Measurements from ENCODE around the gene TSPAN19. TPM values are rescaled to one million over a fixed set of nuclear protein-coding genes. Genes with fewer than 3 reads are reported as not detected.

TSPAN19 gene
- total RNA-seq, 1 experiment from 2014 or later, result not detected

DNA sequence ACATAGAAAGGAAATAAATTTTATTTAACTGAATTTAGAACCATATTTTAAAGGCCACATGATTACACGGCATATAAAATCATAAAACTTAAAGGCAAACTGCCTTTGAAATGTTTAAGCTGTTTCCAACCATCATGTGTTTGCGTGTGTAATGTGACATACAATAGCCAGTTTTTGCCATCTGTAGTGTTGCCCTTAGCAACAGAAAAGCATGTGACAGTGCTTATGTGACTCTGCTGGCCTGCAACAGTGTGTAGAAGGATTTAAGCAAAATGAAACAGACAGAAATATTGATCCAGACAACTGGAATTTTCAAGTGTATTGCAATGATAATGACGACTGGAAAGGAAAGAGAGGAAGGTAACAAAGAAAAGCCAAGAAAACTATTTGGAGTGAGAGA is 49.5 kb downstream of the TSPAN19 start:
- ATAC-seq (no peak), DNase-seq (ENCODE audit: low spot score) (no peak)
- ChIA-PET CTCF (no interaction called here), POLR2A (no interaction called here)
- Mint-ChIP-seq H3K4me3 (no peak overlapping the region), H3K36me3 (no peaks in the 10 kb centered on the region), H3K9me3 (no peaks in the 10 kb centered on the region), H3K27ac (no peak overlapping the region), H3K27me3 (ENCODE audit: low read depth) (no peaks in the 10 kb centered on the region), H3K4me1 (peaks cover 9% of the 10 kb centered on the region)
- TF ChIP-seq, protein P1, sequence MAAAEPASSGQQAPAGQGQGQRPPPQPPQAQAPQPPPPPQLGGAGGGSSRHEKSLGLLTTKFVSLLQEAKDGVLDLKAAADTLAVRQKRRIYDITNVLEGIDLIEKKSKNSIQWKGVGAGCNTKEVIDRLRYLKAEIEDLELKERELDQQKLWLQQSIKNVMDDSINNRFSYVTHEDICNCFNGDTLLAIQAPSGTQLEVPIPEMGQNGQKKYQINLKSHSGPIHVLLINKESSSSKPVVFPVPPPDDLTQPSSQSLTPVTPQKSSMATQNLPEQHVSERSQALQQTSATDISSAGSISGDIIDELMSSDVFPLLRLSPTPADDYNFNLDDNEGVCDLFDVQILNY (CRISPR knock-in tag; IDR thresholded peaks at IDR 0.05), result no peak
- TF ChIP-seq ZBTB21 (CRISPR knock-in tag; IDR thresholded peaks at IDR 0.05; ENCODE audit: borderline replicate concordance) (no peak), TP53 (CRISPR knock-in tag; IDR thresholded peaks at IDR 0.05) (no peak), GABPB1 (CRISPR knock-in tag; IDR thresholded peaks at IDR 0.05) (no peak), ESRRA (CRISPR knock-in tag; IDR thresholded peaks at IDR 0.05; ENCODE audit: borderline replicate concordance) (no peak), ZNF138 (CRISPR knock-in tag; conservative IDR thresholded peaks at IDR 0.05) (no peak), MXD4 (CRISPR knock-in tag; IDR thresholded peaks at IDR 0.05; ENCODE audit: borderline replicate concordance) (no peak), ZNF219 (CRISPR knock-in tag; IDR thresholded peaks at IDR 0.05; ENCODE audit: borderline replicate concordance) (no peak), ETV6 (CRISPR knock-in tag; IDR thresholded peaks at IDR 0.05) (no peak)
- TF ChIP-seq, protein P2, sequence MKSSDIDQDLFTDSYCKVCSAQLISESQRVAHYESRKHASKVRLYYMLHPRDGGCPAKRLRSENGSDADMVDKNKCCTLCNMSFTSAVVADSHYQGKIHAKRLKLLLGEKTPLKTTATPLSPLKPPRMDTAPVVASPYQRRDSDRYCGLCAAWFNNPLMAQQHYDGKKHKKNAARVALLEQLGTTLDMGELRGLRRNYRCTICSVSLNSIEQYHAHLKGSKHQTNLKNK (CRISPR knock-in tag; IDR thresholded peaks at IDR 0.05), result no peak
- TF ChIP-seq, protein P3, sequence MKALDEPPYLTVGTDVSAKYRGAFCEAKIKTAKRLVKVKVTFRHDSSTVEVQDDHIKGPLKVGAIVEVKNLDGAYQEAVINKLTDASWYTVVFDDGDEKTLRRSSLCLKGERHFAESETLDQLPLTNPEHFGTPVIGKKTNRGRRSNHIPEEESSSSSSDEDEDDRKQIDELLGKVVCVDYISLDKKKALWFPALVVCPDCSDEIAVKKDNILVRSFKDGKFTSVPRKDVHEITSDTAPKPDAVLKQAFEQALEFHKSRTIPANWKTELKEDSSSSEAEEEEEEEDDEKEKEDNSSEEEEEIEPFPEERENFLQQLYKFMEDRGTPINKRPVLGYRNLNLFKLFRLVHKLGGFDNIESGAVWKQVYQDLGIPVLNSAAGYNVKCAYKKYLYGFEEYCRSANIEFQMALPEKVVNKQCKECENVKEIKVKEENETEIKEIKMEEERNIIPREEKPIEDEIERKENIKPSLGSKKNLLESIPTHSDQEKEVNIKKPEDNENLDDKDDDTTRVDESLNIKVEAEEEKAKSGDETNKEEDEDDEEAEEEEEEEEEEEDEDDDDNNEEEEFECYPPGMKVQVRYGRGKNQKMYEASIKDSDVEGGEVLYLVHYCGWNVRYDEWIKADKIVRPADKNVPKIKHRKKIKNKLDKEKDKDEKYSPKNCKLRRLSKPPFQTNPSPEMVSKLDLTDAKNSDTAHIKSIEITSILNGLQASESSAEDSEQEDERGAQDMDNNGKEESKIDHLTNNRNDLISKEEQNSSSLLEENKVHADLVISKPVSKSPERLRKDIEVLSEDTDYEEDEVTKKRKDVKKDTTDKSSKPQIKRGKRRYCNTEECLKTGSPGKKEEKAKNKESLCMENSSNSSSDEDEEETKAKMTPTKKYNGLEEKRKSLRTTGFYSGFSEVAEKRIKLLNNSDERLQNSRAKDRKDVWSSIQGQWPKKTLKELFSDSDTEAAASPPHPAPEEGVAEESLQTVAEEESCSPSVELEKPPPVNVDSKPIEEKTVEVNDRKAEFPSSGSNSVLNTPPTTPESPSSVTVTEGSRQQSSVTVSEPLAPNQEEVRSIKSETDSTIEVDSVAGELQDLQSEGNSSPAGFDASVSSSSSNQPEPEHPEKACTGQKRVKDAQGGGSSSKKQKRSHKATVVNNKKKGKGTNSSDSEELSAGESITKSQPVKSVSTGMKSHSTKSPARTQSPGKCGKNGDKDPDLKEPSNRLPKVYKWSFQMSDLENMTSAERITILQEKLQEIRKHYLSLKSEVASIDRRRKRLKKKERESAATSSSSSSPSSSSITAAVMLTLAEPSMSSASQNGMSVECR (CRISPR knock-in tag; IDR thresholded peaks at IDR 0.05; ENCODE audit: borderline replicate concordance), result no peak

DNA sequence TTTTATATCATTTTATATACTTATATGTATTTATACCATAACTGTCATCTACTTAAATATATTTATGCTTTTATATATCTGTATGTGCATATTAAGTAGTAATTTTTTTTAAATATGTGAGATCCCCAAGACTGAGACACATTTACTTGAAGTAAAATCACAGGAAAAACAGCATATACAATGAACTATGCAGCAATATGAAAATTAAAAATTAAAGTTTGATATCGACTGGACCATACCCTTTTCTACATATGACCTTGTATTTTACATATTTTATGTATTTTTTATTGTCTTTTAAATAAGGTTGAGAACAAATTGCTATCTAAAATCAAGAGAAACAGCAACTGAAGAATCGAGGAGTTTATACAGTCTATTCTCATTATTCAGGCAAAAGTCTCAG is 50.0 kb downstream of the TSPAN19 start:
- no peaks in the 10 kb centered on the region for H3K36me3 Mint-ChIP-seq
- peaks cover 9% of the 10 kb centered on the region for H3K4me1 Mint-ChIP-seq
- ATAC-seq (no peak), DNase-seq (ENCODE audit: low spot score) (no peak)
- H3K4me3 Mint-ChIP-seq, result no peak overlapping the region
- H3K9me3 Mint-ChIP-seq, result no peaks in the 10 kb centered on the region
- POLR2A ChIA-PET, result no interaction called here
- CTCF ChIA-PET, result no interaction called here
- H3K27me3 Mint-ChIP-seq (ENCODE audit: low read depth), result no peaks in the 10 kb centered on the region
- H3K27ac Mint-ChIP-seq, result no peak overlapping the region
- TF ChIP-seq, protein P4, sequence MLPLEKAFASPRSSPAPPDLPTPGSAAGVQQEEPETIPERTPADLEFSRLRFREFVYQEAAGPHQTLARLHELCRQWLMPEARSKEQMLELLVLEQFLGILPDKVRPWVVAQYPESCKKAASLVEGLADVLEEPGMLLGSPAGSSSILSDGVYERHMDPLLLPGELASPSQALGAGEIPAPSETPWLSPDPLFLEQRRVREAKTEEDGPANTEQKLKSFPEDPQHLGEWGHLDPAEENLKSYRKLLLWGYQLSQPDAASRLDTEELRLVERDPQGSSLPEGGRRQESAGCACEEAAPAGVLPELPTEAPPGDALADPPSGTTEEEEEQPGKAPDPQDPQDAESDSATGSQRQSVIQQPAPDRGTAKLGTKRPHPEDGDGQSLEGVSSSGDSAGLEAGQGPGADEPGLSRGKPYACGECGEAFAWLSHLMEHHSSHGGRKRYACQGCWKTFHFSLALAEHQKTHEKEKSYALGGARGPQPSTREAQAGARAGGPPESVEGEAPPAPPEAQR (CRISPR knock-in tag; IDR thresholded peaks at IDR 0.05), result no peak
- TF ChIP-seq, protein P3 (CRISPR knock-in tag; IDR thresholded peaks at IDR 0.05; ENCODE audit: borderline replicate concordance), result no peak
- TF ChIP-seq, protein P5, sequence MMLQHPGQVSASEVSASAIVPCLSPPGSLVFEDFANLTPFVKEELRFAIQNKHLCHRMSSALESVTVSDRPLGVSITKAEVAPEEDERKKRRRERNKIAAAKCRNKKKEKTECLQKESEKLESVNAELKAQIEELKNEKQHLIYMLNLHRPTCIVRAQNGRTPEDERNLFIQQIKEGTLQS (CRISPR knock-in tag; conservative IDR thresholded peaks at IDR 0.05), result no peak
- TF ChIP-seq, protein P6, sequence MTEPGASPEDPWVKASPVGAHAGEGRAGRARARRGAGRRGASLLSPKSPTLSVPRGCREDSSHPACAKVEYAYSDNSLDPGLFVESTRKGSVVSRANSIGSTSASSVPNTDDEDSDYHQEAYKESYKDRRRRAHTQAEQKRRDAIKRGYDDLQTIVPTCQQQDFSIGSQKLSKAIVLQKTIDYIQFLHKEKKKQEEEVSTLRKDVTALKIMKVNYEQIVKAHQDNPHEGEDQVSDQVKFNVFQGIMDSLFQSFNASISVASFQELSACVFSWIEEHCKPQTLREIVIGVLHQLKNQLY (CRISPR knock-in tag; IDR thresholded peaks at IDR 0.05), result no peak
- TF ChIP-seq, protein P7, sequence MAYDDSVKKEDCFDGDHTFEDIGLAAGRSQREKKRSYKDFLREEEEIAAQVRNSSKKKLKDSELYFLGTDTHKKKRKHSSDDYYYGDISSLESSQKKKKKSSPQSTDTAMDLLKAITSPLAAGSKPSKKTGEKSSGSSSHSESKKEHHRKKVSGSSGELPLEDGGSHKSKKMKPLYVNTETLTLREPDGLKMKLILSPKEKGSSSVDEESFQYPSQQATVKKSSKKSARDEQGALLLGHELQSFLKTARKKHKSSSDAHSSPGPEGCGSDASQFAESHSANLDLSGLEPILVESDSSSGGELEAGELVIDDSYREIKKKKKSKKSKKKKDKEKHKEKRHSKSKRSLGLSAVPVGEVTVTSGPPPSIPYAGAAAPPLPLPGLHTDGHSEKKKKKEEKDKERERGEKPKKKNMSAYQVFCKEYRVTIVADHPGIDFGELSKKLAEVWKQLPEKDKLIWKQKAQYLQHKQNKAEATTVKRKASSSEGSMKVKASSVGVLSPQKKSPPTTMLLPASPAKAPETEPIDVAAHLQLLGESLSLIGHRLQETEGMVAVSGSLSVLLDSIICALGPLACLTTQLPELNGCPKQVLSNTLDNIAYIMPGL (CRISPR knock-in tag; IDR thresholded peaks at IDR 0.05), result no peak
- TF ChIP-seq TCF7 (CRISPR knock-in tag; IDR thresholded peaks at IDR 0.05; ENCODE audit: low read depth), result no peak
